Raji (cell line): ENCODE results near the gene SH2B2.

ENCODE experiments used
- POLR2A ChIP-seq: IDR thresholded peaks from 2 replicates; pipeline ENCODE4 v1.6.1; 2011; ENCODE audit warnings: low read depth, low read length, control low read depth; ENCODE audit not compliant: insufficient read depth

The SH2B2 gene

DNA sequence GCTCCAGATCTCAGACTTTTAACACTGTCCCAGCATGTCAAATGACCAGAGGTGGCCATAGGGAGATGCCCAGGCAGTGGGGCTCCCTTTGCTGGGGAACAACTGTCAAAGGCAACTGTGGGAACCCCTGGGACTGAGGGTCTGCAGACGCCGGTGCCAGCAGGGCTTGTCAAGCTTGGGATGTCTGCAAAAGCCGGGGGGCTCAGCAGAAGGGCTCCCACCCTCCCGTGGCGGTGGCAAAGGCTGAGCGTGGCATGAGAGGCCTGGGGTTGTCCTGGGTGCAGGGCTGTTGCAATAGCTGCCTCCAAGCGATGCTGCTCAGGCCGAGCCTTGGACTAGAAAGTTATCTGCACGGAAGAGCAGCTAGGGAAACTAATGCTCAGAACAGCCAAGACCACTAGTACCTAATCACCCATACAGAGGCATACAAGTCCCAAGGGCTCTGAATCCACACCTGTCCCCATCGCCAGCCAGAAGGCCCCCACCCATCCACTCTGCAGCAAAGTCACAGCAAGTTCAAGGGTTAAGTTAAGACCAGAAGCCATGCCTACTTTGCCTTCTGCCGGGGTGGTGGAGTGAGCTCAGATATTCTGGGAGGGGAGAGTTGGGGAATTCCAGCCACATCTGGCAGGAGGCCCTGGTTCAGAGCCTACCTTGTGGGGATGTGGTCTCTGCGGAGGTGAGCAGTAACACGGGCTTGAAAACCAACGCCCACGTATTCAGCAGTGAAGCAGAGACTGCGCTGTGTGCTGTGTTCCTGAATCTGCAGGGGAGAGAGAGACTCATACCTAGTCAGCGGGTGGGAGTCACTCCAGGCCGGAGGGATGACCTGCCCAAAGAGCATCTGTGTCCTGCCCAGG, 4.6 kb downstream of the SH2B2 start:
- TF ChIP-seq POLR2A = 0 out of 2 replicates have a peak, but pooled peaks have one; percentile 27

DNA sequence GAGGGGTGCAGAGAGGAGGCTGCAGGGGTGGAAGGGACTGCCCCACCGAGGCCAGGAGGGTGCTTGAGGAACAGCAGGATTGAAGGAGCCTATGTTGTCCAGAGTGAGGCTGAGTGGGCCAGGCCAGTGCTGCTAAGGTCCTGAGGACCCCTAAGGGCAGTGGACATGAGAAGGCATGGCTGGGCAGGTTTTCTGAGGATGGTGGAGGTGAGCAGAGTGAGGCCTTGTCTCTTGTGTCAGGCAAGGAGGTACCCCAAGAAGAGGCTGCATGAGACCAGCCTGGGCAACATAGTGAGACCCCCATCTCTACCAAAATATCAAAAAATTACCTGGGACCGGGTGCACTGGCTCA, 5.2 kb downstream of the SH2B2 start:
- TF ChIP-seq POLR2A = no peak

DNA sequence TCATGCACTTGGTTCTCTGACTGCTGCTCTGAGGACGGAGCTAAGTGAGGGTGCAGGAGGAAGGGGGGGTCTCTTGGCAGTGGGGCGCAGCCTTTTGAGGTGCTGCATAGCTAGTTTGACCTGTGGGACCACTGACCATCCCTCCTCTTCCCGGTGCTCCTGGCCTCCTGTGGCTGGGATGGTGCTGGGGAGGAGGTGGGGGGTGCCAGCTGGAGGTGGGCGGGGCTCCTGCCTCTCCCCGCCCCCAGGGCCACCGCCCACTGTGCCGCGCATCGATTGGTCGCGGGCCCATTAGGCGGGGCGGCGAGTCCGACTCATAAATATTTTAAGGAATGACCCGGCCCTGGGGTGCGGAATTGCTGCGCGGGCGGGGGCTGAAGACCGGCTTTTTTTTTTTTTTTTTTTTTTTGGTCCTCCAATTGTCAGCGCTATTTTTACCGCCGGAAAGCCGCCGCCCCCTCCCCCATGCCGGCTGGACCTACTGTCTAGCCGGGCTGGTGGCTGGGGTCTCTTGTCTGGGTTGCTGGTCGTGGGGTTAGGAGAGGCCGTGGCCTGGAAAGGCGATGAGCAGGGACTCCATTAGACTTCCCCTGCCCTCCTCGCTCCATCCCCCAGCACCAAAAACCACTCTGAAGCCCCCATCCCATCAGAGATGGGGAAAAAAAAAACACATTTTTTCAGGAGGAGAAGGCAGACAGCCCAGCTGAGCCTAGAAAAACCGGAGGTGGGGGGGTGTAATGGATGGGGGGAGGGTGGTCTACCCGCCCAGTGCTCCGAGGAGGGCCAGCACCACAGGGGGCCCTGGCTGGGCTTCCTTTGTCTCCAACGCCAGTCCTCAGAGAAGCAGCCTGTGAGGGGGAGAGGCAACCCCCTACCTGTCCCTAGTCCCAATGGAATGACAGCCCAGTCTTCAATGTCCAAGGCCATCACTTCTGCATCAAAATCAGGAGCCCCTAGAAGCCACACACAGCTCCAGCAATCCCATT, 6.4 kb downstream of the SH2B2 start:
- TF ChIP-seq POLR2A = no peak

DNA sequence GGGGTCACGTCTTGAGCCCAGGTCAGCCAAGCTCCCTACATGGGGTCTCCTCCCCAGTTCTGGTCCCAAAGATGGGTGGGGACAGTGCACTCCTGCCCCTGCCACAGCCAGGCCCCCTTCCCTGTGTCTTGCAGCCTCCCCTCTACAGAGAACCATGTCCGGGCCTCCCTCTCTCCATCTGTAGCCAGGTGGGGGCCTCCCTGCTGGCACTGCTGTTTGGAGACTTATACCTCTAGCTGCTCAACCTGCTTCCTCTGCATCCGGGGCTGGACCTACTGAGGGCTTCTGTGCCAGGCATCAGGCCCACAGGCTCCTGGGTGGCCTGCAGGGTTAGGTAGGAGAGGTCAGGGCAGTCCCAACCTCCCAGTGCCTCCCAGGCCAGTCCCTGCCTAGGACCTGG, 7.9 kb downstream of the SH2B2 start:
- no peak for TF ChIP-seq POLR2A

DNA sequence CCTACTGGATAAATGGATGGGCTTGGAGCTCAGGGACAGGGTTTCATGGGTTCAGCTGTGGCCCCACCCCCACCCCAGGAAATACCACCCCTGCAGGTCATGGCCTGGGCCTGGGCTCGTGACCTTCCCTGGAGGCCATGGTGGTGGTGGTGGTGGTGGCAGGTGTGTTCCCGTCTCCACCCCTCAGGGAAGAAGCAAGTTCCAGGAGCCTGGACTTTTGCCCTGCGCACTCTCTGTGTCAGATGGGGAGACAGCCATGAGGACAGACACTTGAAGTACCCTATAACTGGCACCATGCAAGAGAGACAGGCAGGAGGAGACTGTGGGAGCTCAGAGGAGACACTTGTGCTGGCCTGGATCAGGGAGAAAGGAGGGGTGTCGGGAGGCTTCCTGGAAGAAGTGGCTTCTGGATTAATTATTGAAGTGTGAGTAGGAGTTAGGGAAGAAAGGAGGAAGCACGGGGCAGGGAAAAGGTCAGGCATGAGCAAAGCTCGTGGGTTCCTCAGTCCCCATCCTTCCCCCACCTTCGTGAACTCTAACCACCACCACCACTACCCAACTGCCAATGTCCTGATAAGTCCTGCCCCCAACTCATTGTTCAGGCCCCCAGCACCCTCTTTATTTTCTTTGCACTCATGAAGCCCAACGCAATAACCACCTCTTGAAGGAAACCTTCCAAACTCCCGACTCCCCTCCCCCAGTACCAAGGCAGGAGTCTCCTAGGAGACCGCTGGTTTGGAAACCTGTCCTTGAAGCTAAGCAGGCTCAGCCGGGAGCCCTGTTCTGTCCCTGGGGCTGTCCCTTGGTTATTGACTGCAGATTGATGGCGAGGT, 8.9 kb downstream of the SH2B2 start:
- TF ChIP-seq POLR2A = no peak

DNA sequence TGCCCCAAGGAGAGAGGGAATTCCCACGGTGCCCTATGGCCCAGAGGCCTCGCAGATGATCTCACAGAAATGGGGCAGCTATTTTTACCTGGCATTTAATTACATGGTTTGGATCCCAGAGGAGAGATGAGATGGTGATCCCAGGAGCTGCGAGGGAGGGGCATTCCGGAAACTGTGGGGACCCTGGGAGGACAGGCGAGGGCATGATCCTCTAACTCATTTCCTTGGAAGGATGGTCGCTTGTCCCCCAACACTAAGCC, 9.4 kb downstream of the SH2B2 start:
- no peak for TF ChIP-seq POLR2A

DNA sequence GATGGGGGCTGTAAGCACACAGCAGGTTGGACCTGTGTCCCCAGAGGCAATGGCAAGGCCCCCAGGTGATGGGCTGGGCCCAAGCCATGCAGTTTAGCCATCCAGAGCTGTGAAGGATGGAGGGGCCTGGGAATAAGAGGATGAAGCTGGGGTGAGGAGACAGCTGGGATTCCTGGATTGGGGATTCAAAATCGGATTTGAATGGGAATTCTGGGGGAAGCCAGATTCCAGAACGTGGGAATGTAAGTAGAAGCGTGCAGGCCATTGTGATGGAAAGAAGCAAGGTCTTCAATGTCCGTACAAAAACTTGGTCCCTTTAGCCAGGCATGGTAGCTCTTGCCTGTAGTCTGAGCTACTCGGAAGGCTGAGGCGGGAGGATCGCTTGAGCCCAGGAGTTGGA, 9.8 kb downstream of the SH2B2 start:
- TF ChIP-seq POLR2A = no peak

DNA sequence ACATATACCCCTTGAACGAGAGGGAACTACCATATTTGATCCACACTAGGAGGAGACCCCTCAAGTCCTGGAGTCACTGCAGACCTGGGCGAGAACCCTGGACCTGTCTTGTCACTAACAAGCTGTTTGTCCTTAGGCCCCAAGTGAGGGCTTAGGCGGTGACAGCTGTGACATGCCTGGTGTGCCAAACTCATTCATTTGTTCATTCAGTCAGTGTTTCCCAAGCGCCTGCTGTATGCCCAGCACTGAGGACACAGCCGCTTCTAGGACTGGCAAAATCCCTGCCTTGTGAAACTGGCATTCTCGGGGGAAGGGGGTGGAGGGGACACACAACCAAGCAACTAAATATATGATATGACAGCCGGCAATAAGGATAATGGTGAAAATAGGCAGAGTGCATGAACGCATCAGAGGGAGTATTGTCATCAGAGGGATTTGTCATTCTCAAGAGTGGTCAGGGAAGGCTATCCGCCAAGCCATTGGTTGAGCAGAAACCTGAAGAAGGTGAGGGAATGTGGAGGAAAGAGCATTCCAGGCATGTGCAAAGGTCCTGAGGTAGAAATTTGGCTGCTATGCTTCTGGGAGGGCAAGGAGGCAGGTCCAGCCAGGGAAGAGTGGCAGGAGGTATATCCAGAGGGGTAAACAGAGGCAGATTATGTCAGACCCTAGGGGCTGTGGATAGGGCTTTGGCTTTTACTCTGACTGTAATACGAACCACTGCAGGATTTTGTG, 11.0 kb downstream of the SH2B2 start:
- no peak for TF ChIP-seq POLR2A

DNA sequence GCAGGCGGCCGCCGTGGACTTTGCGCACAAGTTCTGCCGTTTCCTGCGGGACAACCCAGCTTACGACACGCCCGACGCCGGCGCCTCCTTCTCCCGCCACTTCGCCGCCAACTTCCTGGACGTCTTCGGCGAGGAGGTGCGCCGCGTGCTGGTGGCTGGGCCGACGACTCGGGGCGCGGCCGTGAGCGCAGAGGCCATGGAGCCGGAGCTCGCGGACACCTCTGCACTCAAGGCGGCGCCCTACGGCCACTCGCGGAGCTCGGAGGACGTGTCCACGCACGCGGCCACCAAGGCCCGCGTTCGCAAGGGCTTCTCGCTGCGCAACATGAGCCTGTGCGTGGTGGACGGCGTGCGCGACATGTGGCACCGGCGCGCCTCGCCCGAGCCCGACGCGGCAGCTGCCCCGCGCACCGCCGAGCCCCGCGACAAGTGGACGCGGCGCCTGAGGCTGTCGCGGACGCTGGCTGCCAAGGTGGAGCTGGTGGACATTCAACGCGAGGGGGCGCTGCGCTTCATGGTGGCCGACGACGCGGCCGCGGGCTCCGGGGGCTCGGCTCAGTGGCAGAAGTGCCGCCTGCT, 14.1 kb downstream of the SH2B2 start:
- no peak for TF ChIP-seq POLR2A

DNA sequence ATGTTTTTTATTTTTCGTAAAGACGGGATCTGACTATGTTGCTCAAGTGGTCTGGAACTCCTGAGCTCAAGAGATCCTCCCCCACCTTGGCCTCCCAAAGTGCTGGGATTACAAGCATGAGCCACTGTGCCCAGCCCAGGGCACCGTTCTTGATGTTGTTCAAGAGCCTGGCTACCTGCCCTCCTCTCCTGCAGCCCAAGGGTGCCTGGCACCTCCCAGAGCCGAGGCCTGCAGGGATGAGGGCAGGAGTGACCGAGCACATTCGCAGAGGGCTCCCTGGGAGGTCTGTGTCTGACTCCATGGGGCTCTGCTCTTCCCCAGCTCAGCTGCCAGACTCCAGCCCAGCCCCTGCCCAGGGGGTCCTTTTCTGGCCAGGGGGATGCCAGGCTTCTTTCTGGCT, 15.4 kb downstream of the SH2B2 start:
- TF ChIP-seq POLR2A = no peak

DNA sequence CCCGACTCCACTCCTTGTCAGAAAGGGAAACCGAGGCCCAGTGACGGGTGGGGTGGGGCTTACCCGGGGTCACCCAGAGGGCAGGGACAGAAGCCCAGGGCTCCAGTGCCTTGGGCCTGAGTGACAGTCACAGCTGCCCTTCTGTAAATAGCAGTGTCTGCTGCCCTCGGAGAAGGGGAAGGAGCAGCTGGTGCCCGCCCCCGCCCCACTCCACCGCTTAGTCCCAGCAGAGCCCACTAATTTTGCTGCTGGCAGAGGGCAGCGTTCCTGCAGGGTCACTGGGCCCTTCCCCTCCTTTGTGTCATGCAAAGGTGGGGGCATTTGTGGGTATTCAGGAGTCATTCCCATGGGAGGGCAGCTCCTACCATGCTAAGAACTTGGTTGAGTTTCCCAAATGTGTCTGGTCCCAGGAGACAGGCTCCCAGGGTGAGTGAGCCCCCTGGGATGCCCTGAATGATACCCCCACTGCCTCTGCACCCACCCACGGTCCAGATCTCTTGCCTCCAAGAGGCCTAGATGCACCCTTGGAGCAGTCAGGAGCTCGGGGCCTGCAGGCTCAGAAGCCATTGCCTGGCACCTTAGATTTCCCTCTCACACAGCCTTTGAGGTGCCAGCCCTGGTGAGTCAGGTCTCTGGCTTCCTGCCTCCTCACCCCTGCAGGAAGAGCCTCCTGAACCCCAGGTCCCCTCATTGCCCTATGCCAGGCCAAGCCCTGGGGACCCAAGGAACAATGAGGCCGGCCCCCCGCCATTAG, 17.2 kb downstream of the SH2B2 start:
- TF ChIP-seq POLR2A = no peak

DNA sequence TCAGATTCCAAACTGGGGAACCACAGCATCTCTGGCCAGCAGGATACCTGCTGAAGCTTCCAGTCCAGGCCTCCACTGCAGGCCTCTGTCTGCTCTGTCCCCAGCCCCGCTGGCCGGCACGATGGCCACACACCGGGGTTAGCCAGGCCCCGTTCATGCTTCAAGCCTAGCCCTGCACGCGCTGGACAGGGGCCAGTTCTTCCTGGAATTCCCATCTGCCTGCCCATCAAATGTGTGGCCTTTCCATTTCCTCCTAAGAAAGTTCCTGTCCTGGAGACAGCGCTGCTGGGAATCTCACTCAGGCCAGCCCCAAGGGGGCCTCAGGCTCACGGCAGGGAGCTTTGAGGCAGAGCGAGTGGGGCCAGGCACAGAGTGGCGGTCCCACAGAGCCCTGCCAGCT, 18.0 kb downstream of the SH2B2 start:
- TF ChIP-seq POLR2A = no peak

DNA sequence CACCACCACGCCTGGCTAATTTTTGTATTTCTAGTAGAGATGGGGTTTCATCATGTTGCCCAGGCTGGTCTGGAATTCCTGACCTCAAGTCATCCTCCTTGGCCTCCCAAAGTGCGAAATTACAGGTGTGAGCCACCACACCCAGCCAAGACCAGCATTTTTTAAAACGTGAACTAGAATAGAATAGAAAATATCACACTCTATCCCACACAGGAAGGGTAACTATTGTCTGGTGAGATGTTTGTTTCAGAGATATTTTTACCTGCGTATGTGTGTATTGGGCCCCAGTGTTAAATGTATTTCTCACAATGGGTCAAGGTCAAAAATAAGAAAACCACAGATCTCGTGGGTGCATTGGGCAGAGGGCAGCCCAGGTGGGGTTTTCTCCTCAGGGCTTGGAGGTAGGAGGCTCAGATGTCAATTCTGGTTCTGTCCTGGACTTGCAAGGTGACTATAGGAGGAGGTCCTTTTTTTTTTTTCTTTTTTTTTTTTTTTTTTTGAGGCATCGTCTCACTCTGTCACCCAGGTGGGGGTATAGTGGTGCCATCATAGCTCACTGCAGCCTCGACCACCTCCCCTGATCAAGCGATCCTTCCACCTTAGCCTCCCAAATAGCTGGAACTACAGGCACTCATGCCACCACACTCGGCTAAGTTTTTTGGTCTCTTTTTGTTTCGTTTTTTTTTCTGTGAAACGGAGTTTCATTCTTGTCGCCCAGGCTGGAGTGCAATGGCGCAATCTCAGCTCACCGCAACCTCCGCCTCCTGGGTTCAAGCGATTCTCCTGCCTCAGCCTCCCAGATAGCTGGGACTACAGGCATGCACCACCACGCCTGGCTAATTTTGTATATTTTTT, 19.0 kb downstream of the SH2B2 start:
- no peak for TF ChIP-seq POLR2A
